Keratinocyte (primary cell): ENCODE results near the gene NAXD.

Source experiments
- CTCF ChIP-seq, 3 experiments: IDR thresholded peaks in 1 of 3; conservative IDR thresholded peaks in 1 of 3; optimal IDR thresholded peaks in 1 of 3; 2 replicates in 2 of 3; 3 replicates in 1 of 3; pipeline versions ENCODE3 to v1.5.1; 2011; ENCODE audit warnings: low read length in 3 of 3, mild to moderate bottlenecking in 3 of 3, moderate library complexity in 2 of 3, control low read depth in 1 of 3, inconsistent platforms in 1 of 3; ENCODE audit not compliant: insufficient read depth in 2 of 3; ENCODE audit errors: extremely low read depth in 1 of 3
- EZH2 ChIP-seq: IDR thresholded peaks from one replicate; pipeline ENCODE4 v1.6.1; 2012; ENCODE audit warnings: inconsistent platforms, mild to moderate bottlenecking, low read length, moderate library complexity

- no peak for TF ChIP-seq EZH2
- no peak for TF ChIP-seq CTCF (optimal IDR thresholded peaks at IDR 0.05 in 1 of 3, IDR thresholded peaks at IDR 0.05 in 1 of 3, conservative IDR thresholded peaks at IDR 0.05 in 1 of 3; ENCODE audit: extremely low read depth in 1 of 3, insufficient read depth in 2 of 3, low read length in 3 of 3)
These were observed 12.6 kb downstream of the NAXD start for GRCh38 chr13:110627761-110628476.
